GM19467 (cell line): Measurements from ENCODE around the gene OR8B3.

Experiments
- ATAC-seq: cut with Tn5 transposase; IDR thresholded peaks from one replicate; pipeline ENCODE4 v1.9.1; 2021; ENCODE audit warnings: mild to moderate bottlenecking, moderate library complexity; ENCODE audit not compliant: unreplicated experiment

The OR8B3 gene

DNA sequence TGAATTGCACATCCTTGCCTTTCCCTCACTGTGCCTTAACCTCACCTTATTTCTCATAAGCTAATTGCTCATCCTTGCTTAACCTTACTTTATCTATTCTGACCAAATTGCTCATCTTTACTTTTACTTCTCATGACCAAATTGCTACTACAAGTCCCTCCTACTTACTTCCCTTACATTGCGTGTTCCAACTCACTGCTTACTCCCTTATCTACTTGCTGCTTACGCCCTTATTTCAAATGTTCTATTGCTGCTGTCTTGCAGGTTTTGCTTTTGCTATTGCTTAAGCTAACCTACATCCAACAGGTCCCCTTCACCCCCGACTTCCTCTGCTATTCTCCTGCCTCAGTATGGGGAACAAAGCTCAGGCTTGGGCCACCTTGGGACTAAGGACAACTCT lies 22.5 kb downstream of the OR8B3 start:
- no peak for ATAC-seq

DNA sequence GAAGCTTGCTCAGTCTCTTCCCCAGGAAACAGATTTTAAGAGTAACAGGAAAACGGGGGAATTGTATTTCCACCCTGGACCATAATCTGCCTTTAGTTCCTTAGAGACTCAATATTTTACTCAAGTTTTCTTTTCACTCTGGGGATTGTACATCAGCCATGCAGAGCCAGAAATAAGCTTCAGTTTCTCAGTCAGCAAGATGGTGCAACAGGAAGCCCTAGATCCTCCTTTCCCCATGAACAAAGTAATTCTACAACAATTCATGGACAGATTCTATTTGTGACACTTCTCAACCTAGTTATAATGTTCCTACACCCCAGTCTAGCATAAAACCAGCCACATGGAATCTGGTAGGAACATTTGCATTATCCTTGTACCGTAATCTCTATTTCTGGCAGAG lies 39.3 kb downstream of the OR8B3 start:
- no peak for ATAC-seq

GRCh38 chr11:124346311-124346955 lies 52.4 kb downstream of the OR8B3 start:
- no peak for ATAC-seq
